Sigmoid colon (tissue), 4 donors: ENCODE results near the gene ALDH3B1.
"Not testable (repeated sequence)": the region's sequence is repeated elsewhere in the genome, so short reads cannot be mapped to it uniquely, and the experiment has no call there.

ENCODE experiments used
- POLR2A ChIP-seq, 2 donors: fragments of 450-650 bp; IDR thresholded peaks; one replicate each; pipeline ENCODE4 v1.6.1; 2016; ENCODE audit warnings: antibody characterized with exemption in 2 of 2, mild to moderate bottlenecking in 2 of 2, moderate library complexity in 2 of 2
- POLR2AphosphoS5 ChIP-seq, 4 donors: sonication (generic); formaldehyde crosslinking; IDR thresholded peaks; one replicate each; pipeline ENCODE4 v1.6.1; 2017; ENCODE audit warnings: antibody characterized with exemption in 4 of 4
- TF ChIP-seq, protein P1 (sequence below), 4 experiments: fragments of 450-650 bp in 3 of 4; fragments of 200-600 bp in 1 of 4; IDR thresholded peaks; one replicate each; pipeline ENCODE4 v1.5.1; 2016 to 2019; ENCODE audit warnings: antibody characterized with exemption in 4 of 4, mild to moderate bottlenecking in 3 of 4, moderate library complexity in 2 of 4

DNA sequence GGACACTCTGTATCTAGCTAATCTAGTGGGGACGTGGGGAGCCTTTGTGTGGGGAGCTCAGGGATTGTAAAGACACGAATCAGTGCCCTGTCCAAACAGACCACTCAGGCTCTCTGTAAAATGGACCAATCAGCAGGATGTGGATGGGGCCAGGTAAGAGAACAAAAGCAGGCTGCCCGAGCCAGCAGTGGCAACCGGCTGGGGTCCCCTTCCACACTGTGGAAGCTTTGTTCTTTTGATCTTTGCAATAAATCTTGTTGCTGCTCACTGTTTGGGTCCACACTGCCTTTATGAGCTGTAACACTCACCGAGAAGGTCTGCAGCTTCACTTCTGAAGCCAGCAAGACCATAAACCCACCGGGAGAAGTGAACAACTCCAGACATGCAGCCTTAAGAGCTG is 46.2 kb upstream of the ALDH3B1 start:
- TF ChIP-seq POLR2AphosphoS5, POLR2A (IDR thresholded peaks at IDR 0.05): not testable (repeated sequence)
- TF ChIP-seq, protein P1, sequence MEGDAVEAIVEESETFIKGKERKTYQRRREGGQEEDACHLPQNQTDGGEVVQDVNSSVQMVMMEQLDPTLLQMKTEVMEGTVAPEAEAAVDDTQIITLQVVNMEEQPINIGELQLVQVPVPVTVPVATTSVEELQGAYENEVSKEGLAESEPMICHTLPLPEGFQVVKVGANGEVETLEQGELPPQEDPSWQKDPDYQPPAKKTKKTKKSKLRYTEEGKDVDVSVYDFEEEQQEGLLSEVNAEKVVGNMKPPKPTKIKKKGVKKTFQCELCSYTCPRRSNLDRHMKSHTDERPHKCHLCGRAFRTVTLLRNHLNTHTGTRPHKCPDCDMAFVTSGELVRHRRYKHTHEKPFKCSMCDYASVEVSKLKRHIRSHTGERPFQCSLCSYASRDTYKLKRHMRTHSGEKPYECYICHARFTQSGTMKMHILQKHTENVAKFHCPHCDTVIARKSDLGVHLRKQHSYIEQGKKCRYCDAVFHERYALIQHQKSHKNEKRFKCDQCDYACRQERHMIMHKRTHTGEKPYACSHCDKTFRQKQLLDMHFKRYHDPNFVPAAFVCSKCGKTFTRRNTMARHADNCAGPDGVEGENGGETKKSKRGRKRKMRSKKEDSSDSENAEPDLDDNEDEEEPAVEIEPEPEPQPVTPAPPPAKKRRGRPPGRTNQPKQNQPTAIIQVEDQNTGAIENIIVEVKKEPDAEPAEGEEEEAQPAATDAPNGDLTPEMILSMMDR (IDR thresholded peaks at IDR 0.05): not testable (repeated sequence)
